ENCODE measurements around the gene ACTL8. TPM values are rescaled to one million over a fixed set of nuclear protein-coding genes. Genes with fewer than 3 reads are reported as not detected.

Gene ACTL8
- total and polyA plus RNA-seq, 9 donors = 0.18 to 0.80 TPM; not detected in 7

GRCh38 chr1:17795836-17796645, 40.9 kb downstream of the ACTL8 start:
- Histone ChIP-seq H3K4me3 (no peak overlapping the region), H3K27me3 (no peaks in the 10 kb centered on the region), H3K9me3 (no peaks in the 10 kb centered on the region), H3K36me3 (no peaks in the 10 kb centered on the region), H3K27ac (no peak overlapping the region), H3K4me1 (ENCODE audit: insufficient read depth) (no peaks in the 10 kb centered on the region)
- WGBS, 3 donors = 62 to 71% (median 66%) methylated on average over 10 of the region's 10 CpGs
- DNase-seq = no peak
- TF ChIP-seq, protein P1, sequence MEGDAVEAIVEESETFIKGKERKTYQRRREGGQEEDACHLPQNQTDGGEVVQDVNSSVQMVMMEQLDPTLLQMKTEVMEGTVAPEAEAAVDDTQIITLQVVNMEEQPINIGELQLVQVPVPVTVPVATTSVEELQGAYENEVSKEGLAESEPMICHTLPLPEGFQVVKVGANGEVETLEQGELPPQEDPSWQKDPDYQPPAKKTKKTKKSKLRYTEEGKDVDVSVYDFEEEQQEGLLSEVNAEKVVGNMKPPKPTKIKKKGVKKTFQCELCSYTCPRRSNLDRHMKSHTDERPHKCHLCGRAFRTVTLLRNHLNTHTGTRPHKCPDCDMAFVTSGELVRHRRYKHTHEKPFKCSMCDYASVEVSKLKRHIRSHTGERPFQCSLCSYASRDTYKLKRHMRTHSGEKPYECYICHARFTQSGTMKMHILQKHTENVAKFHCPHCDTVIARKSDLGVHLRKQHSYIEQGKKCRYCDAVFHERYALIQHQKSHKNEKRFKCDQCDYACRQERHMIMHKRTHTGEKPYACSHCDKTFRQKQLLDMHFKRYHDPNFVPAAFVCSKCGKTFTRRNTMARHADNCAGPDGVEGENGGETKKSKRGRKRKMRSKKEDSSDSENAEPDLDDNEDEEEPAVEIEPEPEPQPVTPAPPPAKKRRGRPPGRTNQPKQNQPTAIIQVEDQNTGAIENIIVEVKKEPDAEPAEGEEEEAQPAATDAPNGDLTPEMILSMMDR (IDR thresholded peaks at IDR 0.05) = no peak
- TF ChIP-seq EP300 (IDR thresholded peaks at IDR 0.05) = no peak
- TF ChIP-seq POLR2A (IDR thresholded peaks at IDR 0.05) = no peak
- intact Hi-C loops (cut with DNase I) = no loop called here

DNA sequence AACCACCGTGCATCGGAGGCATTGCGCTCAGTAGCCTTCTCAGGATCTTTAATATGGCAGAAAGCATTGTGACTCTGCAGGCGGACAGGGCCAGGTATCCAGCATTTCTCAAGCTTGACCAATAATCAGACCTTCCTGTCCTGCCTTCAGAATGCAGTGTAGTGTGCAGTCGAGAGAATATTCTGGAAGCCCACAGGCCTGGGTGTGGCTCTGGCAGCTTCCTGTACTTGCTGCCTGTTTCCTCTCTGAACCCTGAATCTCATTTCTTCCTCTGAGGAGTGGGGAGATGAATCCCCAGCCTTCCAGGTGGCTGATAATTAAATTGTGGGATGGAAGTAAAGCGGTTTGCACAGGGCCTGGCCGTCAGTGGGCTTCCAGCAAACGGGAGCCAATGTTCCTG, 42.3 kb downstream of the ACTL8 start:
- TF ChIP-seq, protein P1 (IDR thresholded peaks at IDR 0.05) = no peak
- TF ChIP-seq EP300 (IDR thresholded peaks at IDR 0.05) = no peak
- no peak for TF ChIP-seq POLR2A (IDR thresholded peaks at IDR 0.05)
- no peaks in the 10 kb centered on the region for H3K9me3 ChIP-seq
- no peak overlapping the region for H3K4me3 ChIP-seq
- intact Hi-C loops (cut with DNase I) = no loop called here
- no peak for DNase-seq
- no peak overlapping the region for H3K27ac ChIP-seq
- H3K4me1 ChIP-seq (ENCODE audit: insufficient read depth) = no peaks in the 10 kb centered on the region
- H3K36me3 ChIP-seq = no peaks in the 10 kb centered on the region
- no peaks in the 10 kb centered on the region for H3K27me3 ChIP-seq
- 62 to 77% (median 68%) methylated on average over 8 of the region's 8 CpGs for WGBS, 3 donors

DNA sequence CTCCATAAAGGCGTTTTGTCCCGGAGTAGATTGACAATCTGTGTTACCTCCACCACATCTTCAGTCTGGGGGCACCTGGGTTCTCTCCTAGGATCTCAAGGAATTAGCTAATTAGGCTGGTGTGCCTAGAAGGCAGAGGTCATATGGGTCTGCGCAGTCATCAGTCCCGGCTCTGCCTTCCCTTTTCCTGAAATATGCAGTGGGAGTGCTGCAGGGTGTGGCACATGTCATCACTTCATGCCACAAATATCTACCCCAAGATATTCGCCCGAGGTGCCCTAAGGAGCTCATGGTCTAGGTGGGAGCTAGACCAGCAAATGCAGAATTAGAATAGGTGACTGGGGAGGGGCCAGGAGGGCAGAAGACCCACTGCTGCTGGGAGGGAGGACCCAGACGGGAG, 42.9 kb downstream of the ACTL8 start:
- Histone ChIP-seq H3K9me3 (no peaks in the 10 kb centered on the region), H3K4me1 (ENCODE audit: insufficient read depth) (no peaks in the 10 kb centered on the region), H3K27ac (no peak overlapping the region), H3K4me3 (no peak overlapping the region), H3K27me3 (no peaks in the 10 kb centered on the region), H3K36me3 (no peaks in the 10 kb centered on the region)
- DNase-seq = no peak
- intact Hi-C loops (cut with DNase I) = no loop called here
- 36 to 65% (median 51%) methylated on average over 7 of the region's 7 CpGs for WGBS, 3 donors
- TF ChIP-seq EP300 (IDR thresholded peaks at IDR 0.05) = no peak
- TF ChIP-seq POLR2A (IDR thresholded peaks at IDR 0.05) = no peak
- TF ChIP-seq, protein P1 (IDR thresholded peaks at IDR 0.05) = no peak

DNA sequence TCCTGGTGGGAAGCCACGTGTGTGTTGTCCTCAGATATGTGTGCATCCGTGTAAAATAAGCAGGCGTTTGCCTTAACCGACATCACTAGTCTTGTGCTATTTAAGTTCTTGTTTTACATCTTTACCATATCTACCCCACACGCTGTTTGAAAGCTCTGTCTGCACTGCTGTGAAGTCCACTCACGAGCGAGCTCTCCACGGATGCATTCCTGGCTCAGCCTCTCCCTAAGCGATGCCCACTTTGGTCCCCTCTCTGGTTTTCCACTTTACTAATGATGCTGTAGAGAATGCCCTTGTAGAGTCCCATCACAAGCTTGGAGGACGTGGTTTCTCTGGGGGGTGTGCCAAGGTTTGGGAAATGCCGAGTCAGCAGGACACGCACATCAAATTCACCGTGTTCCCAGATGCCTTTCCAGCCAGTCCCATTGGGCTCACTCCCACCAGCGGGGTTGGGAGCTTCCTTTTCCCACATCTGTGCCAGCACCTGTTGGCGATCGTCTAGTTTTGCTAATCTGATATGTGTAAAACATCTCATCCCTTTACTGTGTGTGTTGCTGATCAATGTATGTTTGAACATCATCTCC, 43.8 kb downstream of the ACTL8 start:
- Histone ChIP-seq H3K36me3 (no peaks in the 10 kb centered on the region), H3K4me3 (no peak overlapping the region), H3K27ac (no peak overlapping the region), H3K4me1 (ENCODE audit: insufficient read depth) (no peaks in the 10 kb centered on the region), H3K9me3 (no peaks in the 10 kb centered on the region), H3K27me3 (no peaks in the 10 kb centered on the region)
- intact Hi-C loops (cut with DNase I) = no loop called here
- no peak for DNase-seq
- TF ChIP-seq EP300 (IDR thresholded peaks at IDR 0.05) (no peak), POLR2A (IDR thresholded peaks at IDR 0.05) (no peak)
- TF ChIP-seq, protein P1 (IDR thresholded peaks at IDR 0.05) = no peak
- WGBS, 3 donors = 62 to 65% (median 63%) methylated on average over 16 of the region's 16 CpGs

All from ovary (tissue), 9 donors.